Muscle layer of duodenum (tissue), 2 donors: ENCODE results near the gene TAL1.
"Not testable (repeated sequence)": the region's sequence is repeated elsewhere in the genome, so short reads cannot be mapped to it uniquely, and the experiment has no call there.

ENCODE experiments used
- H3K27ac ChIP-seq: one replicate; pipeline ENCODE4 v1.7.0; 2013; ENCODE audit warnings: mild to moderate bottlenecking, low read length
- H3K27me3 ChIP-seq: one replicate; pipeline ENCODE4 v1.7.0; 2013; ENCODE audit warnings: low read depth, mild to moderate bottlenecking, control low read depth, low read length
- H3K36me3 ChIP-seq, 2 donors: one replicate each; pipeline ENCODE4 v1.7.0; 2013; ENCODE audit warnings: low read length in 2 of 2, control low read depth in 1 of 2, mild to moderate bottlenecking in 1 of 2; ENCODE audit not compliant: insufficient read depth in 2 of 2, control insufficient read depth in 1 of 2
- H3K4me1 ChIP-seq, 2 donors: one replicate each; pipeline ENCODE4 v1.7.0; 2013; ENCODE audit warnings: low read length in 2 of 2, mild to moderate bottlenecking in 2 of 2, control low read depth in 1 of 2, moderate library complexity in 1 of 2; ENCODE audit not compliant: insufficient read depth in 2 of 2, control insufficient read depth in 1 of 2
- H3K4me3 ChIP-seq, 2 donors: one replicate each; pipeline ENCODE4 v1.7.0; 2013; ENCODE audit warnings: low read length in 2 of 2, low read depth in 1 of 2, mild to moderate bottlenecking in 1 of 2
- H3K9me3 ChIP-seq, 2 donors: one replicate each; pipeline ENCODE4 v1.7.0; 2013; ENCODE audit warnings: low read length in 2 of 2, control low read depth in 1 of 2, mild to moderate bottlenecking in 1 of 2; ENCODE audit not compliant: control insufficient read depth in 1 of 2
- donor health status: healthy.

TAL1 gene

GRCh38 chr1:47209091-47209490, 22.9 kb downstream of the TAL1 start:
- no peak overlapping the region for H3K27ac ChIP-seq
- H3K9me3 ChIP-seq = no peaks in the 10 kb centered on the region
- H3K4me1 ChIP-seq = no peaks in the 10 kb centered on the region
- peaks cover 6% of the 10 kb centered on the region for H3K27me3 ChIP-seq
- no peaks in the 10 kb centered on the region for H3K36me3 ChIP-seq
- H3K4me3 ChIP-seq = no peak overlapping the region

- Histone ChIP-seq H3K9me3 (no peaks in the 10 kb centered on the region), H3K4me3 (no peak overlapping the region), H3K27me3 (peaks cover 6% of the 10 kb centered on the region), H3K27ac (no peak overlapping the region), H3K36me3 (no peaks in the 10 kb centered on the region), H3K4me1 (no peaks in the 10 kb centered on the region)
These were observed 23.6 kb downstream of the TAL1 start for GRCh38 chr1:47208374-47208850.

GRCh38 chr1:47207803-47208373, 24.1 kb downstream of the TAL1 start:
- no peak overlapping the region for H3K27ac ChIP-seq
- no peak overlapping the region for H3K4me3 ChIP-seq
- H3K9me3 ChIP-seq = no peaks in the 10 kb centered on the region
- peaks cover 6% of the 10 kb centered on the region for H3K27me3 ChIP-seq
- no peaks in the 10 kb centered on the region for H3K36me3 ChIP-seq
- H3K4me1 ChIP-seq = no peaks in the 10 kb centered on the region

GRCh38 chr1:47205918-47206317, 26.1 kb downstream of the TAL1 start:
- peaks cover 6% of the 10 kb centered on the region for H3K27me3 ChIP-seq
- H3K36me3 ChIP-seq = no peaks in the 10 kb centered on the region
- H3K27ac ChIP-seq = no peak overlapping the region
- no peak overlapping the region for H3K4me3 ChIP-seq
- no peaks in the 10 kb centered on the region for H3K9me3 ChIP-seq
- H3K4me1 ChIP-seq = no peaks in the 10 kb centered on the region

- not testable (repeated sequence) for H3K4me1 ChIP-seq, H3K27me3 ChIP-seq, H3K9me3 ChIP-seq, H3K4me3 ChIP-seq, H3K27ac ChIP-seq, H3K36me3 ChIP-seq
These were observed 28.5 kb downstream of the TAL1 start for GRCh38 chr1:47203504-47203903.

GRCh38 chr1:47201179-47201578, 30.8 kb downstream of the TAL1 start:
- Histone ChIP-seq H3K4me3 (no peak overlapping the region), H3K36me3 (no peaks in the 10 kb centered on the region), H3K27ac (no peak overlapping the region), H3K4me1 (no peaks in the 10 kb centered on the region), H3K9me3 (no peaks in the 10 kb centered on the region), H3K27me3 (no peaks in the 10 kb centered on the region)

- Histone ChIP-seq H3K4me3 (no peak overlapping the region), H3K27me3 (no peaks in the 10 kb centered on the region), H3K9me3 (no peaks in the 10 kb centered on the region), H3K4me1 (no peaks in the 10 kb centered on the region), H3K27ac (no peak overlapping the region), H3K36me3 (no peaks in the 10 kb centered on the region)
These were observed 33.8 kb downstream of the TAL1 start for GRCh38 chr1:47198214-47198613.

- no peaks in the 10 kb centered on the region for H3K27me3 ChIP-seq
- no peak overlapping the region for H3K27ac ChIP-seq
- H3K4me3 ChIP-seq = no peak overlapping the region
- H3K36me3 ChIP-seq = no peaks in the 10 kb centered on the region
- no peaks in the 10 kb centered on the region for H3K9me3 ChIP-seq
- H3K4me1 ChIP-seq = peaks cover 0 to 2% of the 10 kb centered on the region in 2 donors
These were observed 35.4 kb downstream of the TAL1 start for GRCh38 chr1:47196622-47197021.

GRCh38 chr1:47195981-47196380, 36.0 kb downstream of the TAL1 start:
- H3K27me3 ChIP-seq, H3K9me3 ChIP-seq, H3K4me1 ChIP-seq, H3K27ac ChIP-seq, H3K36me3 ChIP-seq, H3K4me3 ChIP-seq: not testable (repeated sequence)

GRCh38 chr1:47194311-47194710, 37.7 kb downstream of the TAL1 start:
- no peaks in the 10 kb centered on the region for H3K9me3 ChIP-seq
- no peak overlapping the region for H3K4me3 ChIP-seq
- peaks cover 0 to 5% of the 10 kb centered on the region in 2 donors for H3K4me1 ChIP-seq
- no peaks in the 10 kb centered on the region for H3K36me3 ChIP-seq
- H3K27ac ChIP-seq = no peak overlapping the region
- no peaks in the 10 kb centered on the region for H3K27me3 ChIP-seq

- H3K27me3 ChIP-seq, H3K4me1 ChIP-seq, H3K36me3 ChIP-seq, H3K4me3 ChIP-seq, H3K9me3 ChIP-seq, H3K27ac ChIP-seq: not testable (repeated sequence)
These were observed 38.5 kb downstream of the TAL1 start for GRCh38 chr1:47193496-47193895.
